Peyer's patch (tissue), 4 donors: ENCODE results near the gene SUPT3H.

Experiments used
- CTCF ChIP-seq, 6 experiments: fragments of 450-650 bp in 4 of 6; fragments of 200-600 bp in 2 of 6; sonication (generic) in 1 of 6; IDR thresholded peaks; one replicate each; pipeline ENCODE4 v1.5.1; 2017 to 2019; ENCODE audit warnings: antibody characterized with exemption in 6 of 6, mild to moderate bottlenecking in 3 of 6, moderate library complexity in 1 of 6
- POLR2A ChIP-seq, 2 donors: fragments of 450-650 bp; IDR thresholded peaks; one replicate each; pipeline ENCODE4 v1.5.1; 2017; ENCODE audit warnings: antibody characterized with exemption in 2 of 2, mild to moderate bottlenecking in 2 of 2, moderate library complexity in 2 of 2

- TF ChIP-seq CTCF (IDR thresholded peaks at IDR 0.05) (no peak), POLR2A (IDR thresholded peaks at IDR 0.05) (no peak)
These were observed 534.0 kb downstream of the SUPT3H start for GRCh38 chr6:44843734-44844133.
